CD14-positive monocyte (primary cell): ENCODE data around the gene ITSN1. TPM values are rescaled to one million over a fixed set of nuclear protein-coding genes. Genes with fewer than 3 reads are reported as not detected.
A peak's percentile ranks its signal among the peaks of the same experiment; 100 is the strongest.

Experiments
- DNase-seq, 3 donors: peaks; one replicate each; pipeline ENCODE4 v3.0.0-alpha.2; 2011 to 2022
- H2AFZ ChIP-seq: 2 replicates; pipeline ENCODE4 v1.6.0; 2012; ENCODE audit warnings: mild to moderate bottlenecking, low read depth, low read length, inconsistent platforms; ENCODE audit not compliant: insufficient read depth, poor library complexity, severe bottlenecking
- H3K27ac ChIP-seq, 2 donors: 1 replicate in 1 of 2; 2 replicates in 1 of 2; pipeline ENCODE4 v1.5.1; 2012 to 2013; ENCODE audit warnings: low read length in 2 of 2, control low read depth in 1 of 2, inconsistent platforms in 1 of 2, low read depth in 1 of 2, mild to moderate bottlenecking in 1 of 2
- H3K27me3 ChIP-seq, 2 donors: one replicate each; pipeline versions ENCODE4 v1.6.0 to v1.6.1; 2011 to 2013; ENCODE audit warnings: low read length in 2 of 2; ENCODE audit not compliant: control insufficient read depth in 2 of 2, insufficient read depth in 2 of 2
- H3K36me3 ChIP-seq, 2 donors: replicated peaks in 1 of 2; 1 replicate in 1 of 2; 2 replicates in 1 of 2; pipeline versions ENCODE4 v1.5.1 to v1.6.1; 2012 to 2013; ENCODE audit warnings: low read length in 2 of 2, control low read depth in 1 of 2, inconsistent platforms in 1 of 2, mild to moderate bottlenecking in 1 of 2; ENCODE audit not compliant: insufficient read depth in 2 of 2, control insufficient read depth in 1 of 2
- H3K4me1 ChIP-seq, 2 donors: 1 replicate in 1 of 2; 2 replicates in 1 of 2; pipeline versions ENCODE4 v1.5.1 to v1.6.1; 2012 to 2013; ENCODE audit warnings: low read length in 2 of 2, control low read depth in 1 of 2, inconsistent platforms in 1 of 2, mild to moderate bottlenecking in 1 of 2, moderate library complexity in 1 of 2; ENCODE audit not compliant: insufficient read depth in 2 of 2, control insufficient read depth in 1 of 2
- H3K4me2 ChIP-seq: replicated peaks from 2 replicates; pipeline ENCODE3; 2012; ENCODE audit warnings: low read length, moderate library complexity, mild to moderate bottlenecking; ENCODE audit not compliant: poor library complexity, severe bottlenecking; ENCODE audit errors: extremely low read depth
- H3K4me3 ChIP-seq, 3 experiments: fragments of 200-600 bp in 1 of 3; sonication (generic) in 1 of 3; replicated peaks in 1 of 3; 1 replicate in 2 of 3; 2 replicates in 1 of 3; pipeline ENCODE4 v1.5.1; 2011 to 2013; ENCODE audit warnings: low read length in 3 of 3, mild to moderate bottlenecking in 3 of 3, control low read depth in 2 of 3, low read depth in 2 of 3, inconsistent platforms in 1 of 3, moderate library complexity in 1 of 3
- H3K79me2 ChIP-seq: 2 replicates; pipeline ENCODE4 v1.6.0; 2012; ENCODE audit warnings: mild to moderate bottlenecking, control low read depth, inconsistent platforms, low read length, moderate library complexity; ENCODE audit not compliant: insufficient read depth
- H3K9ac ChIP-seq: 2 replicates; pipeline ENCODE4 v1.6.0; 2017; ENCODE audit warnings: low read length, mild to moderate bottlenecking; ENCODE audit not compliant: insufficient read depth, poor library complexity, severe bottlenecking
- H3K9me3 ChIP-seq, 2 donors: replicated peaks in 1 of 2; 1 replicate in 1 of 2; 2 replicates in 1 of 2; pipeline versions ENCODE4 v1.5.1 to v1.6.1; 2012 to 2013; ENCODE audit warnings: low read length in 2 of 2, control low read depth in 1 of 2; ENCODE audit not compliant: control insufficient read depth in 1 of 2, insufficient read depth in 1 of 2
- H4K20me1 ChIP-seq: 2 replicates; pipeline ENCODE4 v1.6.0; 2012; ENCODE audit warnings: mild to moderate bottlenecking, low read length, control low read depth, moderate library complexity; ENCODE audit not compliant: insufficient read depth
- H3K27ac Mint-ChIP-seq, 7 donors: one replicate each; pipeline ENCODE4 v1.8.0; 2020; ENCODE audit warnings: mild to moderate bottlenecking in 7 of 7, mixed read lengths in 7 of 7, moderate library complexity in 6 of 7, inconsistent platforms in 2 of 7
- H3K27me3 Mint-ChIP-seq, 3 donors: one replicate each; pipeline ENCODE4 v1.8.0; 2021 to 2022; ENCODE audit warnings: low read depth in 3 of 3, mild to moderate bottlenecking in 3 of 3, mixed read lengths in 3 of 3, moderate library complexity in 3 of 3, inconsistent platforms in 1 of 3
- H3K36me3 Mint-ChIP-seq, 2 donors: one replicate each; pipeline ENCODE4 v1.8.0; 2020; ENCODE audit warnings: mixed read lengths in 2 of 2, inconsistent platforms in 1 of 2, mild to moderate bottlenecking in 1 of 2
- H3K4me1 Mint-ChIP-seq: one replicate; pipeline ENCODE4 v1.8.0; 2020; ENCODE audit warnings: mild to moderate bottlenecking, mixed read lengths
- H3K4me3 Mint-ChIP-seq, 2 donors: one replicate each; pipeline ENCODE4 v1.8.0; 2020; ENCODE audit warnings: mild to moderate bottlenecking in 2 of 2, mixed read lengths in 2 of 2, moderate library complexity in 1 of 2
- H3K9me3 Mint-ChIP-seq, 7 donors: one replicate each; pipeline ENCODE4 v1.8.0; 2020 to 2022; ENCODE audit warnings: mixed read lengths in 7 of 7, mild to moderate bottlenecking in 6 of 7, moderate library complexity in 6 of 7, inconsistent platforms in 2 of 7
- CTCF ChIP-seq: fragments of 200-600 bp; IDR thresholded peaks from one replicate; pipeline ENCODE4 v1.8.0; 2022; ENCODE audit warnings: antibody characterized with exemption, mild to moderate bottlenecking
- WGBS: methylation state at CpG from one replicate; pipeline ENCODE4 v1.1.5; 2013; ENCODE audit warnings: missing lambda C conversion rate; ENCODE audit not compliant: insufficient coverage; 5-methylcytosine and 5-hydroxymethylcytosine counted together
- intact Hi-C, 2 donors: fragments of 100-400 bp; cut with micrococcal nuclease; formaldehyde crosslinking; loops; one replicate each; pipeline versions ENCODE4 v1.15.0 to v1.15.1; 2023
- polyA plus RNA-seq, 3 donors: library from polyadenylated mRNA; depleted of rRNA in 1 of 3; unstranded in 2 of 3; stranded (reverse) in 1 of 3; fragments of 300-500 nt in 2 of 3; fragments of >200 nt in 1 of 3; fragmentation: Illumina TruSeq in 2 of 3; gene quantifications; 1 replicate in 2 of 3; 2 replicates in 1 of 3; pipeline ENCODE4 v1.2.3, GENCODE V29; 2012 to 2021

The ITSN1 gene
- polyA plus RNA-seq, 3 donors, result 4.7 to 10.3 (median 5.1) TPM

- H3K4me2 ChIP-seq, result no peak overlapping the region
- 96% methylated on average over 6 of the region's 7 CpGs for WGBS
- no peak overlapping the region for H3K27ac ChIP-seq
- no peaks in the 10 kb centered on the region for H3K27me3 ChIP-seq
- DNase-seq, result no peak
- peaks cover 41% of the 10 kb centered on the region for H3K79me2 ChIP-seq
- Mint-ChIP-seq H3K4me3 (no peak overlapping the region), H3K27me3 (peaks cover 1 to 7% (median 2%) of the 10 kb centered on the region in 3 donors), H3K36me3 (peaks cover 2 to 3% of the 10 kb centered on the region in 2 donors), H3K9me3 (no peaks in the 10 kb centered on the region), H3K27ac (peak overlapping the region in 1 of 7 donors; percentile 8), H3K4me1 (peaks cover 40% of the 10 kb centered on the region)
- no peaks in the 10 kb centered on the region for H3K36me3 ChIP-seq
- TF ChIP-seq CTCF, result no peak
- intact Hi-C loops, result no loop called here
- H4K20me1 ChIP-seq, result peaks cover 8% of the 10 kb centered on the region
- H2AFZ ChIP-seq, result no peak overlapping the region
- no peak overlapping the region for H3K9ac ChIP-seq
- H3K4me3 ChIP-seq, result no peak overlapping the region
- no peaks in the 10 kb centered on the region for H3K9me3 ChIP-seq
- peaks cover 24 to 35% of the 10 kb centered on the region in 2 donors for H3K4me1 ChIP-seq
Measured at GRCh38 chr21:33650929-33651509, 8.7 kb downstream of the ITSN1 start.

DNA sequence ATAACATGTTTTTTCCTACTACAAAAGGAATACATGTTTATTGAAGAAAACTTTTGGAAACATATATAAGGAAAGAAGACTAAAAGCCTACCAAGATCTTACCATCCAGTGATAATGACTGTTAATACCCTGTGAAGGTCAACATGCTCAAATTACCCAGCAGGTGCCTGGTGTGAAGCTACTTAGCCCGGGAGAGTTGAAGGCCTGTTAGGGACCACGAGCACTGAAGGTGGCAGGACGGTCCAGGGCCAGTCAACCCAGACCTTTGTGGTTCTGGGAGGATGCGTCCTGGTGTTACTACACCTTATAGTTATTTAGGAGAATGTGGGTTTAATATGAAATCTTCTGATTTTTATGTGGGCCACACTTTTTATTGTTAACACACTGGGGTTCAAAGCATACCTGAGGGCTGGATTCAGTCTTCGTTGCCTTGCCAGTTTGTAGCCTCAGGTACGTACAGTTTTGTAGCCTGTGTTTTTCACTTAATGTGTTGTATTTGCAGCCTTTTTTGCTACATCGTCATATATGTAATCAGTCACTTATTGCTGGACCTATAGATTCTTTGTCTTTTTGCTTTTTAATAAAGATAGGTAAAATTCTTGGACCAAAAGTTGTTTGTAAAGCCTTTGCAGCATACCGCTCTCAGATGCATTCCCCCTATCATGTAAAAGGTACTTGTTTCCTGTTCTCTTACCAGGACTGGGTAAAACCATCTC is 9.8 kb downstream of the ITSN1 start:
- no peak overlapping the region for H3K27ac ChIP-seq
- no peak for DNase-seq
- intact Hi-C loops, result no loop called here
- peaks cover 40% of the 10 kb centered on the region for H3K79me2 ChIP-seq
- H3K4me2 ChIP-seq, result no peak overlapping the region
- Mint-ChIP-seq H3K9me3 (no peaks in the 10 kb centered on the region), H3K4me3 (no peak overlapping the region), H3K27ac (no peak overlapping the region), H3K27me3 (peaks cover 1 to 7% (median 2%) of the 10 kb centered on the region in 3 donors), H3K4me1 (peaks cover 48% of the 10 kb centered on the region), H3K36me3 (peaks cover 2 to 3% of the 10 kb centered on the region in 2 donors)
- peaks cover 34 to 46% of the 10 kb centered on the region in 2 donors for H3K4me1 ChIP-seq
- H3K9ac ChIP-seq, result no peak overlapping the region
- no peaks in the 10 kb centered on the region for H3K27me3 ChIP-seq
- H2AFZ ChIP-seq, result no peak overlapping the region
- H3K9me3 ChIP-seq, result no peaks in the 10 kb centered on the region
- no peaks in the 10 kb centered on the region for H3K36me3 ChIP-seq
- WGBS, result 100% methylated on average over 4 of the region's 8 CpGs
- no peak for TF ChIP-seq CTCF
- H4K20me1 ChIP-seq, result peaks cover 8% of the 10 kb centered on the region
- H3K4me3 ChIP-seq, result no peak overlapping the region
